Measurements from ENCODE around the gene NELL2. TPM values are rescaled to one million over a fixed set of nuclear protein-coding genes. Genes with fewer than 3 reads are reported as not detected.
"Not testable (repeated sequence)": the region's sequence is repeated elsewhere in the genome, so short reads cannot be mapped to it uniquely, and the experiment has no call there.

NELL2 gene
- total and polyA plus RNA-seq, 2 donors (not counting 1 experiment from before 2014, with no cell fraction given): 0.17 TPM; not detected in 1

- no peaks in the 10 kb centered on the region for H3K79me2 ChIP-seq (ENCODE audit: control insufficient read depth, insufficient read depth, low read length)
- no peaks in the 10 kb centered on the region for H4K20me1 ChIP-seq (ENCODE audit: control insufficient read depth, extremely low read depth, insufficient read depth, low read length)
- no peaks in the 10 kb centered on the region for H3K27me3 ChIP-seq (ENCODE audit: control insufficient read depth, insufficient read depth, low read length)
- H2AFZ ChIP-seq (ENCODE audit: low read length): no peak overlapping the region
- no peaks in the 10 kb centered on the region for H3K9me3 ChIP-seq (ENCODE audit: control insufficient read depth, insufficient read depth, low read depth, low read length)
- H3K27ac ChIP-seq (ENCODE audit: insufficient read depth, low read length): no peak overlapping the region
- H3K4me2 ChIP-seq (ENCODE audit: extremely low read depth, insufficient read depth, low read length): no peak overlapping the region
- no peak overlapping the region for H3K4me3 ChIP-seq (replicated peaks in 1 of 4; ENCODE audit: control extremely low read depth in 1 of 4, insufficient read depth in 1 of 4, low read depth in 3 of 4, low read length in 4 of 4)
- no peak overlapping the region for H3K9ac ChIP-seq (ENCODE audit: insufficient read depth, low read length)
- no peak for TF ChIP-seq EZH2 (IDR thresholded peaks at IDR 0.05; ENCODE audit: low read length, missing control alignments)
- no peak for TF ChIP-seq CTCF (conservative IDR thresholded peaks at IDR 0.05 in 1 of 2, IDR thresholded peaks at IDR 0.05 in 1 of 2; ENCODE audit: low read depth in 1 of 2, low read length in 2 of 2)
- DNase-seq (ENCODE audit: low read depth in 2 of 2): no peak
- H3K4me1 ChIP-seq (ENCODE audit: control insufficient read depth, extremely low read depth, insufficient read depth, low read length): no peaks in the 10 kb centered on the region
- no peaks in the 10 kb centered on the region for H3K36me3 ChIP-seq (ENCODE audit: control insufficient read depth, insufficient read depth, low read length)
Measured at GRCh38 chr12:44748950-44749468, 127.1 kb downstream of the NELL2 start.

GRCh38 chr12:44741292-44741980 lies 134.7 kb downstream of the NELL2 start:
- H3K36me3 ChIP-seq (ENCODE audit: control insufficient read depth, insufficient read depth, low read length); H4K20me1 ChIP-seq (ENCODE audit: control insufficient read depth, extremely low read depth, insufficient read depth, low read length); H3K27ac ChIP-seq (ENCODE audit: insufficient read depth, low read length); H3K79me2 ChIP-seq (ENCODE audit: control insufficient read depth, insufficient read depth, low read length); H3K9me3 ChIP-seq (ENCODE audit: control insufficient read depth, insufficient read depth, low read depth, low read length); H3K4me2 ChIP-seq (ENCODE audit: extremely low read depth, insufficient read depth, low read length); H2AFZ ChIP-seq (ENCODE audit: low read length); H3K27me3 ChIP-seq (ENCODE audit: control insufficient read depth, insufficient read depth, low read length); DNase-seq (ENCODE audit: low read depth in 2 of 2); H3K4me3 ChIP-seq (replicated peaks in 1 of 4; ENCODE audit: control extremely low read depth in 1 of 4, insufficient read depth in 1 of 4, low read depth in 3 of 4, low read length in 4 of 4); H3K4me1 ChIP-seq (ENCODE audit: control insufficient read depth, extremely low read depth, insufficient read depth, low read length); H3K9ac ChIP-seq (ENCODE audit: insufficient read depth, low read length): not testable (repeated sequence)

GRCh38 chr12:44738051-44738450 lies 138.1 kb downstream of the NELL2 start:
- no peak overlapping the region for H3K9ac ChIP-seq (ENCODE audit: insufficient read depth, low read length)
- no peaks in the 10 kb centered on the region for H3K27me3 ChIP-seq (ENCODE audit: control insufficient read depth, insufficient read depth, low read length)
- H3K9me3 ChIP-seq (ENCODE audit: control insufficient read depth, insufficient read depth, low read depth, low read length): no peaks in the 10 kb centered on the region
- no peaks in the 10 kb centered on the region for H3K4me1 ChIP-seq (ENCODE audit: control insufficient read depth, extremely low read depth, insufficient read depth, low read length)
- TF ChIP-seq CTCF (conservative IDR thresholded peaks at IDR 0.05 in 1 of 2, IDR thresholded peaks at IDR 0.05 in 1 of 2; ENCODE audit: low read depth in 1 of 2, low read length in 2 of 2) (no peak), EZH2 (IDR thresholded peaks at IDR 0.05; ENCODE audit: low read length, missing control alignments) (no peak)
- H3K27ac ChIP-seq (ENCODE audit: insufficient read depth, low read length): no peak overlapping the region
- no peaks in the 10 kb centered on the region for H3K36me3 ChIP-seq (ENCODE audit: control insufficient read depth, insufficient read depth, low read length)
- no peak overlapping the region for H3K4me3 ChIP-seq (replicated peaks in 1 of 4; ENCODE audit: control extremely low read depth in 1 of 4, insufficient read depth in 1 of 4, low read depth in 3 of 4, low read length in 4 of 4)
- H2AFZ ChIP-seq (ENCODE audit: low read length): no peak overlapping the region
- H4K20me1 ChIP-seq (ENCODE audit: control insufficient read depth, extremely low read depth, insufficient read depth, low read length): no peaks in the 10 kb centered on the region
- no peak for DNase-seq (ENCODE audit: low read depth in 2 of 2)
- H3K4me2 ChIP-seq (ENCODE audit: extremely low read depth, insufficient read depth, low read length): no peak overlapping the region
- H3K79me2 ChIP-seq (ENCODE audit: control insufficient read depth, insufficient read depth, low read length): no peaks in the 10 kb centered on the region
